ENCODE results near the gene IL31RA.
"Not testable (repeated sequence)": the region's sequence is repeated elsewhere in the genome, so short reads cannot be mapped to it uniquely, and the experiment has no call there.

Gene IL31RA

GRCh38 chr5:55929020-55929799, 78.1 kb downstream of the IL31RA start:
- no peak for TF ChIP-seq CTCF (IDR thresholded peaks at IDR 0.05; ENCODE audit: low read depth, low read length)
- DNase-seq (ENCODE audit: extremely low read depth, low read depth): no peak

- DNase-seq (ENCODE audit: extremely low read depth, low read depth): no peak
- no peak for TF ChIP-seq CTCF (IDR thresholded peaks at IDR 0.05; ENCODE audit: low read depth, low read length)
These were observed 81.5 kb downstream of the IL31RA start for GRCh38 chr5:55932700-55933099.

DNA sequence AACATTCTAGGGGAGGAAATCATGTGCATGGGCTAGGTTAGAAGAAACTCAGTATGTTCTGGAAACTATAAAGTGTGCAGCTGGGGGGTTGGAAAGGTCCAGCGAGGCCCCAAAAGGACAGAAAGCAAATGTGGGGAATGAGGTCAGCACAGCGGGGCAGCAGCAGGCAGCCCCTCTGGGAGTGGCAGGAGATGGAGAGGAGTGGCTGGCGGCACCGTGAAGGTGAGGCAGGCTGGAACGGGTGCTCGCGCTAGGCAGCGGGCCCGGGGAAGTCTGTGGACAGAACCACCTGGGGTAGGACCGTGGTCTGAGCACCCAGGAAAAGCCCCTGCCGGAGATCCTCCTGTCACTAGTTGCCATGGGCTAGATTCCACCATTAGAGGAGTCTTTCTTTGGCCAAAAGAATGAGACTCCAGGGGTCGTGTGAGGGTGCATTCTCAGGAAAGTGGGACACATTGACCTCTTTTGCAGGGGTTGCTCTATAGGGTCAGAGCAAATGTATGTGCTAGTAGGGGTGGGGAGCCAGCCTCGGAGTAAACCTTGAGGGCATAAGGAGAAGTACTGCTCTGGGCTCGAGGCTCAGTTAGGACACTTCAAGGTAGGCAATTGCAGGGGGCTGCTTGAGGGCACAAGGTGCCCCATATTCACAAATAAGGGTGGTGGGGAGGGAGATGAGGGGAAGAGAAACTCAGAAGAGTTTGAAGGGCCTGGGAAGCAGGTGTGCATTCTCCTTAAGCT, 82.4 kb downstream of the IL31RA start:
- DNase-seq (ENCODE audit: extremely low read depth, low read depth): no peak
- TF ChIP-seq CTCF (IDR thresholded peaks at IDR 0.05; ENCODE audit: low read depth, low read length): no peak

- TF ChIP-seq CTCF (IDR thresholded peaks at IDR 0.05; ENCODE audit: low read depth, low read length): no peak
- no peak for DNase-seq (ENCODE audit: extremely low read depth, low read depth)
These were observed 83.0 kb downstream of the IL31RA start for GRCh38 chr5:55934115-55934613.

DNA sequence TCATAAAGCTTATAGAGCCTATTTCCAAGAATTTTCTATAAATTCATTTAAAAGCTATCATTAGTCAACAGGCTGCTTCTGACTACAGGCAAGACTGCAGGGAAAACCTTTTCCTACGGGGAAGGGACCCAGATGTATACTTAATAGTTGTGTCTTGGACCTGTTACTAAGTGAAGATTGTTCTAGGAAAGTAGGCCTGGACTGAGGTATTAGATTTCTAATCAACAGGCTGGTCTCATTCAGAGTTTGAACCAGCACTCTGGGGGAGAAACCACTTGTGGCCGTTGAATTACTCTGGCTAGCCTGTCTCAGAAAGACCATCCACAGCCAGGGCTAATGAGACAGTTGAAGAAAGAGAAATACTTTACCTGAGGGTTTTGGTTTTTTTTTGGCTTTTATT, 83.6 kb downstream of the IL31RA start:
- no peak for TF ChIP-seq CTCF (IDR thresholded peaks at IDR 0.05; ENCODE audit: low read depth, low read length)
- no peak for DNase-seq (ENCODE audit: extremely low read depth, low read depth)

DNA sequence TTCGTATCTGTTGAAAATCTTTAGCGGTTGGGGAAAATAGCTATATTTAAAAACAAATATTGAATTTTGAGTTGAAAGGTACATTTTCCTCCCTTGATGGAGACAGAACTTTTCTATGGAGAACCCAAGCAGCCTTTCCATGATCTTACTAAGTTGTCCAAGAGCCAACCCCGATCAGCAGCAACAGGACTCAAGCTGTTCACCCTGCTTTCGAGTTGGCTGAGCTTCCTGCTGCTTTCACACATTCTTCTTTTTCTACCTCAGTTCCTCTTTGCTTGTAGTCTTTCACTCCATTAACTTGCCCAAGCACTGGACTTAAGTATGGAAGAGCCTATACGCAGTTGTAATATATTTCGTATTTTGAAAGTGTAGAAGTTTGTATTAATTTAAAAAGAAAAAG, 84.2 kb downstream of the IL31RA start:
- TF ChIP-seq CTCF (IDR thresholded peaks at IDR 0.05; ENCODE audit: low read depth, low read length): no peak
- no peak for DNase-seq (ENCODE audit: extremely low read depth, low read depth)

- peak; percentile 95 for TF ChIP-seq CTCF (IDR thresholded peaks at IDR 0.05; ENCODE audit: low read depth, low read length)
- peak; percentile 69 for DNase-seq (ENCODE audit: extremely low read depth, low read depth)
These were observed 85.0 kb downstream of the IL31RA start for GRCh38 chr5:55936100-55936693.

- DNase-seq (ENCODE audit: extremely low read depth, low read depth): not testable (repeated sequence)
These were observed 86.4 kb downstream of the IL31RA start for GRCh38 chr5:55937598-55937997.

DNA sequence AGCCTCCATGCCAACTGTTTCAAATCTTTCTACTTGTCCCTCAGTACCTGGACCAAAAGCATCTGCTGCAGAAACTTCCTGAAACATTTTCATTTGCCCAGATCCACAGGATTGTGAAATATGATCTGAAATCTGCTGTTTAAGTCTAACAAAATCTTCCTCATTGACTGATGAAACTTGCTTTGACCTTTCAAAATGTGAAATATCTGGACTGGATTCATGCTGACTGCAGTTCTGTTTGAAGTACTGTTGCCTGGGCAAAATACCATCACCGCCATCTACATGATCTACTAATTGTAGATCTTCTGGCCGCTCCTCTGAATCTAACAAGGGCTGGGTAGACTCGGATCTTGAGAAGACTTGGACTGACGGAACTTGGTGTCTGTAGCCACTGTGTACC, 90.0 kb downstream of the IL31RA start:
- DNase-seq (ENCODE audit: extremely low read depth, low read depth): not testable (repeated sequence)
